GM19025 (cell line): ENCODE data around the gene LPP.
A peak's percentile ranks its signal among the peaks of the same experiment; 100 is the strongest.

Experiments used
- ATAC-seq: cut with Tn5 transposase; IDR thresholded peaks from one replicate; pipeline ENCODE4 v1.9.1; 2021; ENCODE audit warnings: mild to moderate bottlenecking, low read depth, moderate library complexity; ENCODE audit not compliant: unreplicated experiment

Gene LPP

GRCh38 chr3:188389711-188390342 is 235.9 kb downstream of the LPP start:
- ATAC-seq = peak; percentile 74

GRCh38 chr3:188390343-188390718 is 236.4 kb downstream of the LPP start:
- peak; percentile 20 for ATAC-seq

GRCh38 chr3:188390775-188391443 is 237.0 kb downstream of the LPP start:
- no peak for ATAC-seq

- ATAC-seq = no peak
Observed at GRCh38 chr3:188391592-188391991, 237.6 kb downstream of the LPP start.

- no peak for ATAC-seq
Observed at GRCh38 chr3:188392076-188392475, 238.1 kb downstream of the LPP start.

GRCh38 chr3:188394623-188395022 is 240.7 kb downstream of the LPP start:
- no peak for ATAC-seq

- ATAC-seq = no peak
Observed at GRCh38 chr3:188396251-188396650, 242.3 kb downstream of the LPP start.

GRCh38 chr3:188396900-188397299 is 242.9 kb downstream of the LPP start:
- ATAC-seq = no peak

- no peak for ATAC-seq
Observed at GRCh38 chr3:188397766-188398705, 244.1 kb downstream of the LPP start.

- peak; percentile 91 for ATAC-seq
Observed at GRCh38 chr3:188400494-188401243, 246.7 kb downstream of the LPP start.

- no peak for ATAC-seq
Observed at GRCh38 chr3:188401244-188401993, 247.5 kb downstream of the LPP start.

GRCh38 chr3:188402229-188402628 is 248.3 kb downstream of the LPP start:
- no peak for ATAC-seq

- ATAC-seq = no peak
Observed at GRCh38 chr3:188403404-188403803, 249.4 kb downstream of the LPP start.

- ATAC-seq = no peak
Observed at GRCh38 chr3:188404124-188404523, 250.2 kb downstream of the LPP start.

GRCh38 chr3:188404701-188405100 is 250.7 kb downstream of the LPP start:
- ATAC-seq = no peak

- ATAC-seq = no peak
Observed at GRCh38 chr3:188407158-188407880, 253.4 kb downstream of the LPP start.

GRCh38 chr3:188408831-188409230 is 254.9 kb downstream of the LPP start:
- no peak for ATAC-seq

GRCh38 chr3:188411750-188412149 is 257.8 kb downstream of the LPP start:
- ATAC-seq = no peak

GRCh38 chr3:188415196-188415595 is 261.2 kb downstream of the LPP start:
- ATAC-seq = no peak
